Liver (tissue), 9 donors: ENCODE data around the gene PRDM2. TPM values are rescaled to one million over a fixed set of nuclear protein-coding genes. Genes with fewer than 3 reads are reported as not detected.

Experiments used
- DNase-seq: peaks from one replicate; pipeline ENCODE4 v3.0.0-alpha.2; 2017; ENCODE audit warnings: low spot score
- H3K27ac ChIP-seq, 2 donors: one replicate each; pipeline ENCODE4 v1.7.0; 2013; ENCODE audit warnings: inconsistent platforms in 2 of 2, low read length in 2 of 2, control low read depth in 1 of 2, low read depth in 1 of 2, mild to moderate bottlenecking in 1 of 2
- H3K27me3 ChIP-seq, 4 donors: one replicate each; pipeline versions ENCODE4 v1.6.1 to v1.7.0; 2013; ENCODE audit warnings: low read length in 3 of 4, inconsistent platforms in 1 of 4, mild to moderate bottlenecking in 1 of 4, moderate library complexity in 1 of 4; ENCODE audit not compliant: control insufficient read depth in 4 of 4, insufficient read depth in 4 of 4
- H3K36me3 ChIP-seq, 4 donors: one replicate each; pipeline versions ENCODE4 v1.6.1 to v1.7.0; 2013; ENCODE audit warnings: low read length in 3 of 4, mild to moderate bottlenecking in 3 of 4, low read depth in 1 of 4, moderate library complexity in 1 of 4; ENCODE audit not compliant: control insufficient read depth in 4 of 4, insufficient read depth in 3 of 4
- H3K4me1 ChIP-seq, 4 donors: one replicate each; pipeline versions ENCODE4 v1.6.1 to v1.7.0; 2013; ENCODE audit warnings: low read length in 3 of 4, mild to moderate bottlenecking in 3 of 4, moderate library complexity in 1 of 4; ENCODE audit not compliant: control insufficient read depth in 4 of 4, insufficient read depth in 4 of 4
- H3K4me3 ChIP-seq, 3 donors: one replicate each; pipeline versions ENCODE4 v1.6.1 to v1.7.0; 2013; ENCODE audit warnings: low read length in 3 of 3, control low read depth in 1 of 3, low read depth in 1 of 3, mild to moderate bottlenecking in 1 of 3
- H3K9ac ChIP-seq, 2 donors: one replicate each; pipeline ENCODE4 v1.7.0; 2013; ENCODE audit warnings: low read length in 2 of 2, mild to moderate bottlenecking in 2 of 2, moderate library complexity in 2 of 2, control low read depth in 1 of 2, low read depth in 1 of 2
- H3K9me3 ChIP-seq, 4 donors: one replicate each; pipeline versions ENCODE4 v1.6.1 to v1.7.0; 2013; ENCODE audit warnings: low read length in 3 of 4; ENCODE audit not compliant: control insufficient read depth in 4 of 4
- ATF3 ChIP-seq: IDR thresholded peaks from 2 replicates; pipeline ENCODE4 v1.6.1; 2016; ENCODE audit warnings: antibody characterized with exemption
- CTCF ChIP-seq: fragments of 150-350 bp; IDR thresholded peaks from 2 replicates; pipeline ENCODE4 v1.5.1; 2017; ENCODE audit warnings: improper control_type of control experiment, low read depth, low read length; ENCODE audit not compliant: missing input control
- FOXA2 ChIP-seq: IDR thresholded peaks from 2 replicates; pipeline ENCODE4 v1.6.1; 2016; ENCODE audit warnings: antibody characterized with exemption
- GABPA ChIP-seq, 2 donors: IDR thresholded peaks in 1 of 2; conservative IDR thresholded peaks in 1 of 2; 2 replicates each; pipeline ENCODE4 v1.6.1; 2016; ENCODE audit warnings: antibody characterized with exemption in 2 of 2, mild to moderate bottlenecking in 1 of 2, moderate library complexity in 1 of 2
- HNF4A ChIP-seq, 2 donors: conservative IDR thresholded peaks; 2 replicates each; pipeline ENCODE4 v1.6.1; 2016; ENCODE audit warnings: antibody characterized with exemption in 2 of 2, mild to moderate bottlenecking in 2 of 2
- HNF4G ChIP-seq: IDR thresholded peaks from 2 replicates; pipeline ENCODE4 v1.6.1; 2016; ENCODE audit warnings: antibody characterized with exemption
- JUND ChIP-seq, 2 donors: IDR thresholded peaks; 2 replicates each; pipeline ENCODE4 v1.6.1; 2016; ENCODE audit warnings: antibody characterized with exemption in 2 of 2
- MAX ChIP-seq: IDR thresholded peaks from 2 replicates; pipeline ENCODE4 v1.6.1; 2016; ENCODE audit warnings: antibody characterized with exemption
- NR2F2 ChIP-seq: IDR thresholded peaks from 2 replicates; pipeline ENCODE4 v1.6.1; 2016; ENCODE audit warnings: antibody characterized with exemption
- RAD21 ChIP-seq, 2 donors: IDR thresholded peaks; 2 replicates each; pipeline ENCODE4 v1.6.1; 2016; ENCODE audit warnings: antibody characterized with exemption in 2 of 2, mild to moderate bottlenecking in 2 of 2
- REST ChIP-seq: IDR thresholded peaks from 2 replicates; pipeline ENCODE4 v1.6.1; 2016; ENCODE audit warnings: antibody characterized with exemption, mild to moderate bottlenecking
- RXRA ChIP-seq, 2 donors: IDR thresholded peaks; 2 replicates each; pipeline ENCODE4 v1.6.1; 2017 to 2018; ENCODE audit warnings: antibody characterized with exemption in 2 of 2, mild to moderate bottlenecking in 1 of 2
- SP1 ChIP-seq: IDR thresholded peaks from 2 replicates; pipeline ENCODE4 v1.6.1; 2018; ENCODE audit warnings: antibody characterized with exemption, mild to moderate bottlenecking
- TAF1 ChIP-seq: conservative IDR thresholded peaks from 2 replicates; pipeline ENCODE4 v1.6.1; 2016; ENCODE audit warnings: antibody characterized with exemption, mild to moderate bottlenecking
- YY1 ChIP-seq: IDR thresholded peaks from 2 replicates; pipeline ENCODE4 v1.6.1; 2016; ENCODE audit warnings: antibody characterized with exemption, mild to moderate bottlenecking
- ZBTB33 ChIP-seq: IDR thresholded peaks from 2 replicates; pipeline ENCODE4 v1.6.1; 2016; ENCODE audit warnings: antibody characterized with exemption
- WGBS: extraction: QIAGEN DNeasy Blood & Tissue Kit; methylation state at CpG from one replicate; pipeline ENCODE4 v1.1.7; 2013; 5-methylcytosine and 5-hydroxymethylcytosine counted together
- polyA plus RNA-seq, 2 donors: library from polyadenylated mRNA; stranded (reverse) in 1 of 2; unstranded in 1 of 2; fragments of 200-250 nt in 1 of 2; fragments of >200 nt in 1 of 2; fragmentation: Nextera tagmentation in 1 of 2; extraction: Ambion mirVana in 1 of 2; gene quantifications; one replicate each; pipeline versions ENCODE4 v1.2.1 to v1.2.3, GENCODE V29; 2013 to 2015
- total RNA-seq, 2 donors: library from RNA; depleted of rRNA; stranded (reverse); fragments of >200 nt; gene quantifications; one replicate each; pipeline ENCODE4 v1.2.3, GENCODE V29; 2014
- donor health status: healthy.
- donor health status: healthy.
- donor health status: healthy.
- donor health status: healthy.
- donor health status: healthy.

Gene PRDM2
- total and polyA plus RNA-seq, 4 donors: 4.5 to 13.9 (median 7.9) TPM

- Histone ChIP-seq H3K9ac (no peak overlapping the region), H3K27ac (no peak overlapping the region), H3K4me1 (no peaks in the 10 kb centered on the region), H3K4me3 (no peak overlapping the region), H3K36me3 (peaks cover 0 to 11% (median 5%) of the 10 kb centered on the region in 4 donors), H3K9me3 (no peaks in the 10 kb centered on the region), H3K27me3 (no peaks in the 10 kb centered on the region)
- no peak for TF ChIP-seq HNF4G
- TF ChIP-seq CTCF: no peak
- no peak for TF ChIP-seq NR2F2
- TF ChIP-seq RAD21 (IDR thresholded peaks at IDR 0.05): no peak
- TF ChIP-seq RXRA (IDR thresholded peaks at IDR 0.05): no peak
- TF ChIP-seq GABPA (IDR thresholded peaks at IDR 0.05 in 1 of 2, conservative IDR thresholded peaks at IDR 0.05 in 1 of 2): no peak
- no peak for TF ChIP-seq JUND (IDR thresholded peaks at IDR 0.05)
- no peak for TF ChIP-seq FOXA2
- TF ChIP-seq MAX: no peak
- TF ChIP-seq YY1: no peak
- no peak for TF ChIP-seq ATF3
- no peak for TF ChIP-seq SP1
- no peak for TF ChIP-seq REST
- TF ChIP-seq HNF4A (conservative IDR thresholded peaks at IDR 0.05): no peak
- TF ChIP-seq ZBTB33: no peak
- TF ChIP-seq TAF1: no peak
- DNase-seq: no peak
- 90% methylated on average over 13 of the region's 13 CpGs for WGBS
These were observed 90.5 kb downstream of the PRDM2 start for GRCh38 chr1:13790290-13791030.
